Activated B cell treated with CpG ODN at 0.5 μM for 24 hours (primary cell): Measurements from ENCODE around the gene GZMH. TPM values are rescaled to one million over a fixed set of nuclear protein-coding genes. Genes with fewer than 3 reads are reported as not detected.
"Not testable (repeated sequence)": the region's sequence is repeated elsewhere in the genome, so short reads cannot be mapped to it uniquely, and the experiment has no call there.

Experiments used
- ATAC-seq: fragments of 200-7000 bp; cut with Tn5 transposase; one replicate; pipeline ENCODE4 v1.10.0; 2021; ENCODE audit warnings: low read depth, mild to moderate bottlenecking, moderate library complexity
- CTCF ChIA-PET: fragments of 350-600 bp; sonication (Branson Sonifier 250); formaldehyde crosslinking; loops from one replicate; lab custom pipeline; 2021; ENCODE audit warnings: antibody characterized with exemption; lab: Charles Lee
- POLR2A ChIA-PET: fragments of 350-600 bp; sonication (Branson Sonifier 250); formaldehyde crosslinking; loops from one replicate; lab custom pipeline; 2021; ENCODE audit warnings: antibody characterized with exemption; lab: Charles Lee
- DNase-seq: peaks from one replicate; pipeline ENCODE4 v3.0.0; 2022
- H3K27ac Mint-ChIP-seq: one replicate; pipeline ENCODE4 v1.8.0; 2020; ENCODE audit warnings: mixed read lengths
- H3K27me3 Mint-ChIP-seq: one replicate; pipeline ENCODE4 v1.8.0; 2021; ENCODE audit warnings: mixed read lengths
- H3K36me3 Mint-ChIP-seq: one replicate; pipeline ENCODE4 v1.8.0; 2021; ENCODE audit warnings: low read depth, mixed read lengths
- H3K4me1 Mint-ChIP-seq: one replicate; pipeline ENCODE4 v1.8.0; 2021; ENCODE audit warnings: mixed read lengths
- H3K4me3 Mint-ChIP-seq: one replicate; pipeline ENCODE4 v1.8.0; 2020; ENCODE audit warnings: mild to moderate bottlenecking, mixed read lengths
- H3K9me3 Mint-ChIP-seq: one replicate; pipeline ENCODE4 v1.8.0; 2020; ENCODE audit warnings: mixed read lengths
- intact Hi-C: fragments of 100-400 bp; cut with micrococcal nuclease; formaldehyde crosslinking; loops from one replicate; pipeline ENCODE4 v1.15.1; 2024
- total RNA-seq: library from RNA; stranded (reverse); gene quantifications from 2 replicates; pipeline ENCODE4 v1.2.3, GENCODE V29; 2022
- TF ChIP-seq, protein P1 (sequence below): fragments of 200-600 bp; IDR thresholded peaks from one replicate; pipeline ENCODE4 v1.8.0; 2022; ENCODE audit warnings: antibody characterized with exemption, mild to moderate bottlenecking

GZMH gene, protein sequence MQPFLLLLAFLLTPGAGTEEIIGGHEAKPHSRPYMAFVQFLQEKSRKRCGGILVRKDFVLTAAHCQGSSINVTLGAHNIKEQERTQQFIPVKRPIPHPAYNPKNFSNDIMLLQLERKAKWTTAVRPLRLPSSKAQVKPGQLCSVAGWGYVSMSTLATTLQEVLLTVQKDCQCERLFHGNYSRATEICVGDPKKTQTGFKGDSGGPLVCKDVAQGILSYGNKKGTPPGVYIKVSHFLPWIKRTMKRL
- 0.49 and 0.93 TPM in 2 replicates for total RNA-seq

DNA sequence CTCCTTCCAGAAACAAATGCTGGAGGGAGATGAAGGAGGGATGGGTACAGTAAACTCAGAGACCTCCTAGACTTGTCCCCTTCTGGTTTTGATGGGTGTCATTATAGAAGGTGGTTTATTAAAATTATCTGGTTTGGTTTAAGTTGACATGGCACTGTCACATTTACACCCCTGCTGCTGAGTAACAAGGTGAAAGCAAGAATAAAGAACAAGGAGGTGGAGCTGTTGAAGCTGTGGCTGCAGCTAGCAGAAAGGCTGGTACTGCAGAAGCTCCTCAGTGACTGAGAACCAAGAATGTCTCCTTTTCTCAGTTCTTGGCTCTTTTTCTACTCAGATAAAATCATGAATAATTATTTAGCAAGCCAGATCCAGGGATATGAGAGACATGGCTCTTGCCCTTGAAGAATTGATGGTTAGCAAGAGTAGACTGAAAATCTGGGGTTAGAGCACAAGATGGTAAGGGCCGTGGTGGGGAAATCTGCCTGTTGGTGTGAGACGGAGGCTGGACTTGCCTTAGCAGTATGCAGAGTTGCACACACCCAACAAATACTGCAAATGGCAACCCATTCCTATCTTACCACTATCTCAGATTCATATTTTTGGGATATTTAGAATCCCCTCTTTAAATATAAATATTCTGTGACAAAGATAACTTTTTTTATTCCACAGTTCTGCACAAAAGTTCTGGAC, at the start of gene GZMH:
Gene GZMH (minus strand): TSS at position 31 of the 690 bp plus-strand sequence. CDS start 72 bp downstream, outside the sequence.
- ChIA-PET POLR2A (no interaction called here), CTCF (interaction anchor here (1.4 kb wide), 1 partner anchor 69 kb away, joined by 3 read pairs; no protein-coding TSS in a partner anchor)
- TF ChIP-seq, protein P1, sequence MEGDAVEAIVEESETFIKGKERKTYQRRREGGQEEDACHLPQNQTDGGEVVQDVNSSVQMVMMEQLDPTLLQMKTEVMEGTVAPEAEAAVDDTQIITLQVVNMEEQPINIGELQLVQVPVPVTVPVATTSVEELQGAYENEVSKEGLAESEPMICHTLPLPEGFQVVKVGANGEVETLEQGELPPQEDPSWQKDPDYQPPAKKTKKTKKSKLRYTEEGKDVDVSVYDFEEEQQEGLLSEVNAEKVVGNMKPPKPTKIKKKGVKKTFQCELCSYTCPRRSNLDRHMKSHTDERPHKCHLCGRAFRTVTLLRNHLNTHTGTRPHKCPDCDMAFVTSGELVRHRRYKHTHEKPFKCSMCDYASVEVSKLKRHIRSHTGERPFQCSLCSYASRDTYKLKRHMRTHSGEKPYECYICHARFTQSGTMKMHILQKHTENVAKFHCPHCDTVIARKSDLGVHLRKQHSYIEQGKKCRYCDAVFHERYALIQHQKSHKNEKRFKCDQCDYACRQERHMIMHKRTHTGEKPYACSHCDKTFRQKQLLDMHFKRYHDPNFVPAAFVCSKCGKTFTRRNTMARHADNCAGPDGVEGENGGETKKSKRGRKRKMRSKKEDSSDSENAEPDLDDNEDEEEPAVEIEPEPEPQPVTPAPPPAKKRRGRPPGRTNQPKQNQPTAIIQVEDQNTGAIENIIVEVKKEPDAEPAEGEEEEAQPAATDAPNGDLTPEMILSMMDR = no peak
- DNase-seq (no peak), ATAC-seq (no peak)
- Mint-ChIP-seq H3K27ac (no peak within 1 kb of the TSS), H3K27me3 (peaks cover 2% of the 10 kb centered on the region), H3K36me3 (no peaks in the 10 kb centered on the region), H3K4me1 (peaks cover 37% of the 10 kb centered on the region), H3K4me3 (no peak within 1 kb of the TSS), H3K9me3 (peaks cover 4% of the 10 kb centered on the region)
- intact Hi-C loops = no loop called here

DNA sequence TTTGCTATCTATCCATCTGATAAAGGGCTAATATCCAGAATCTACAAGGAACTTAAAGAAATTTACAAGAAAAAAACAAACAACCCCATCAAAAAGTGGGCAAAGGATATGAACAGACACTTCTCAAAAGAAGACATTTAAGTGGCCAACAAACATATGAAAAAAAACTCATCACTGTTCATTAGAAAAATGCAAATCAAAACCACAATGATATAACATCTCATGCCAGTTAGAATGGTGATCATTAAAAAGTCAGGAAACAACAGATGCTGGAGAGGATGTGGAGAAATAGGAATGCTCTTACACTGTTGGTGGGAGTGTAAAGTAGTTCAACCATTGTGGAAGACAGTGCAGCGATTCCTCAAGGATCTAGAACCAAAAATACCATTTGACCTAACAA, 38.9 kb upstream of the GZMH start:
- peaks cover 26% of the 10 kb centered on the region for H3K9me3 Mint-ChIP-seq
- H3K27ac Mint-ChIP-seq, H3K4me3 Mint-ChIP-seq, ATAC-seq, CTCF ChIA-PET, POLR2A ChIA-PET, DNase-seq, H3K27me3 Mint-ChIP-seq, intact Hi-C loops, H3K36me3 Mint-ChIP-seq: not testable (repeated sequence)
- H3K4me1 Mint-ChIP-seq = peaks cover 25% of the 10 kb centered on the region

DNA sequence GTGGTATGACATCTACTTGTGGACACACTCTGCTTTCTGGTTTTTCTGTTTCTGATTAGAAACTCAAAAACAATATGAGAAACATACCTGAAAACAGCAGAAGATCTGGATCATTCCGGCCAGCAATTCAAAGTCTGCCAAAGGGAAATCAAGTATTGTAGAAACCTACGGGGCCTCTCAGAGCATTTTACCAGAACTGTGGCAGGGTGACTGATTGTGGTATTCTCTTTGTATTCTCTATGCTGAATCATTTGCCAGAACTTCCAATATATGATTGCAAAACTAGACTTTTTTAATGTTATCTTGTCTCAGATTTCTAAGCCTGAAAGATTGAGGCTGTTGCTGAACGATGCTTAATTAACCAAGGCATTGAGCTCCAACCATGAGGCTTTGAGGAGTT, 30.4 kb upstream of the GZMH start:
- CTCF ChIA-PET = no interaction called here
- Mint-ChIP-seq H3K9me3 (no peaks in the 10 kb centered on the region), H3K36me3 (no peaks in the 10 kb centered on the region), H3K27me3 (peaks cover 2% of the 10 kb centered on the region), H3K4me1 (peaks cover 1% of the 10 kb centered on the region), H3K4me3 (no peak overlapping the region), H3K27ac (no peak overlapping the region)
- intact Hi-C loops = no loop called here
- TF ChIP-seq, protein P1 = no peak
- ATAC-seq (no peak), DNase-seq (no peak)
- POLR2A ChIA-PET = no interaction called here

DNA sequence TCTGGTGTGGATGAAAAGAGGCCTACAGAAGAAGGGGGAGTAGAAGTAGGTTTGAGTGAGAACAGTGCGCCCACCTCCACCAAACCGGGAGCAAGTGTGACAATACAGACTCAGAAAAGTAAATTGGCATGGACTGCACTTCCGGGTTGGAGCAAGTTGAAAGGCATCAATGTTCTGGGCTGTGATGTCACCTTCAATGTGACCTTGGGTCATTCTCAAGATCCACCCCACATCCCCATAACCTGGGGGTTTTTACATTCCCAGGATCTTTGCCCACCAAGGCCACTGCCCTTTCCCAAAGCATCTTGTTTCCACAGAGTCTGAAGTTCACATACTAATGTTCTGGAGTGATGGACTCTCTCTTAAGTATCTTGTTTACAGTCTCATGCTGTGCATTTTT, 29.8 kb upstream of the GZMH start:
- no peak overlapping the region for H3K27ac Mint-ChIP-seq
- H3K4me1 Mint-ChIP-seq = no peaks in the 10 kb centered on the region
- intact Hi-C loops = no loop called here
- ChIA-PET CTCF (no interaction called here), POLR2A (no interaction called here)
- peaks cover 2% of the 10 kb centered on the region for H3K27me3 Mint-ChIP-seq
- H3K9me3 Mint-ChIP-seq = no peaks in the 10 kb centered on the region
- TF ChIP-seq, protein P1 = no peak
- ATAC-seq (no peak), DNase-seq (no peak)
- H3K4me3 Mint-ChIP-seq = no peak overlapping the region
- no peaks in the 10 kb centered on the region for H3K36me3 Mint-ChIP-seq

DNA sequence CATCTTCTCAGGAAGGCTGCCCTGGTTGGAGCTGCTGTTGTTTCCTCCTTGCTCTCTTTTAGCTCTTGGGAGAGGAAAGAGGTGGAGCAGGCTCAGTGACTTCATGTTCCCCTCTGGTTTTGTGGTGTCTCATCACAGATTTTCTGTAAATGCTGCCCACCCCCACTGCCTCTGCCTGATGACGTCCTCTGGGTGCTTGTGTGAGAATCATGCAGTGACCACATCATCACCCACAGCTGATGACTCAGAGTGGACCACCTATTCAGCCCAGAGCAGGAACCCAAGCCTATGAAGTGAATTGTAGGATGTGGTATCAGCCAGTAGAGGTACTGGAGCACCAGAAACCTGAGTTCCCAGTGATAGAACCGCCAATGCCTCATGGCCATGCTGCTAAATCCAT, 24.7 kb upstream of the GZMH start, which contains the start of gene GZMB:
Gene GZMB (minus strand): TSS at position 33 of the 400 bp plus-strand sequence. CDS start 30 bp downstream, at position 3.
- ChIA-PET POLR2A (no interaction called here), CTCF (no interaction called here)
- no peaks in the 10 kb centered on the region for H3K36me3 Mint-ChIP-seq
- intact Hi-C loops = no loop called here
- no peaks in the 10 kb centered on the region for H3K9me3 Mint-ChIP-seq
- no peaks in the 10 kb centered on the region for H3K4me1 Mint-ChIP-seq
- no peak for DNase-seq
- no peak for ATAC-seq
- TF ChIP-seq, protein P1 = no peak
- no peak within 1 kb of the TSS for H3K27ac Mint-ChIP-seq
- peaks cover 2% of the 10 kb centered on the region for H3K27me3 Mint-ChIP-seq
- H3K4me3 Mint-ChIP-seq = no peak within 1 kb of the TSS
